GM10266 (cell line): ENCODE results near the gene HTR1E.
"Not testable (repeated sequence)": the region's sequence is repeated elsewhere in the genome, so short reads cannot be mapped to it uniquely, and the experiment has no call there.

Experiments
- DNase-seq: peaks from one replicate; pipeline ENCODE4 v3.0.0; 2012; ENCODE audit errors: extremely low spot score
- TF ChIP-seq, protein P1 (sequence below): IDR thresholded peaks from 2 replicates; pipeline ENCODE4 v1.5.1; 2012; ENCODE audit warnings: mild to moderate bottlenecking, low read depth; ENCODE audit not compliant: control insufficient read depth, insufficient read depth; ENCODE audit errors: missing control alignments

Gene HTR1E, protein sequence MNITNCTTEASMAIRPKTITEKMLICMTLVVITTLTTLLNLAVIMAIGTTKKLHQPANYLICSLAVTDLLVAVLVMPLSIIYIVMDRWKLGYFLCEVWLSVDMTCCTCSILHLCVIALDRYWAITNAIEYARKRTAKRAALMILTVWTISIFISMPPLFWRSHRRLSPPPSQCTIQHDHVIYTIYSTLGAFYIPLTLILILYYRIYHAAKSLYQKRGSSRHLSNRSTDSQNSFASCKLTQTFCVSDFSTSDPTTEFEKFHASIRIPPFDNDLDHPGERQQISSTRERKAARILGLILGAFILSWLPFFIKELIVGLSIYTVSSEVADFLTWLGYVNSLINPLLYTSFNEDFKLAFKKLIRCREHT

DNA sequence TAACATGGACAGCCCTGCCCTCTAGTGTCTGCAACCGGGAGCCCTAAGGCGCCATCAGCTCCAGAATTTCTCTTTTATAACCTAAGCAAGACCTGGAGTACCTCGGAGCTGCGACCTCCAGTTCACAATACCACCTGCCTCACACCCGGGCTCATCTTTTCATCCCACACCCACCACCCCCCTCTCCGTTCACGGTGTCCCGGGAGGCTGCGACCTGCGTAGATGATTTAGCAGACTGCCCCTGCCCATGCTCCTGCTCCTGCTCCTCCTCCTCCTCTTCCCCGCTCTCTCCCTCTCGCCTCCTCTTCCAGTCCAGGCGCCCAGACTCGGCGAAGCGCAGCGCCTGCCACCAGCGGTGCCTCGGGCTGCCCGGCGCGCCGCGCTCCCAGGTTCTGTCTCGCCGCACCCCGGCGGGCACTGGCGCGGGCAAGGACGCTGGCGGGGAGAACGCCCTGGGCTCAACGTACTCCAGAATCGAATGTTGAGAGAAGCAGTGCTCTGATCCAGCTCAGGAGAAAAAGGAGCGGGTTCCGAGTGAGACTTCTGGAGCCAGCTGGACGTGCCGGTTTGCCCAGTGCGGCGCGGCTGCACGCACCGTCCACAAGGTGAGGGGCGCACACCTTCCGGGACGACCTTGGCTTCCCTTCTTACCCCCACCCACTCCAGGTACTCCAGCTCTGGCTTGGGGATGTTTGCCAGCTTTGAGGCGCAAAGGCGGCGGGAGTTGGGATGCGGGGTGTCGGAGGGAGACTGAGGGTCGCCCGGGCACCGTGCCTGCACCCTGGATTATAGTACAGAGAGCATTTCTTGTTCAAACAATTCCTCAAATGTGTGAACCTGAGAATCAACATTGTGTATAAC, at the start of gene HTR1E:
HTR1E (plus strand) TSS at position 310 of the 861 bp plus-strand sequence. CDS start 77,807 bp downstream, outside the sequence.
- TF ChIP-seq, protein P1, sequence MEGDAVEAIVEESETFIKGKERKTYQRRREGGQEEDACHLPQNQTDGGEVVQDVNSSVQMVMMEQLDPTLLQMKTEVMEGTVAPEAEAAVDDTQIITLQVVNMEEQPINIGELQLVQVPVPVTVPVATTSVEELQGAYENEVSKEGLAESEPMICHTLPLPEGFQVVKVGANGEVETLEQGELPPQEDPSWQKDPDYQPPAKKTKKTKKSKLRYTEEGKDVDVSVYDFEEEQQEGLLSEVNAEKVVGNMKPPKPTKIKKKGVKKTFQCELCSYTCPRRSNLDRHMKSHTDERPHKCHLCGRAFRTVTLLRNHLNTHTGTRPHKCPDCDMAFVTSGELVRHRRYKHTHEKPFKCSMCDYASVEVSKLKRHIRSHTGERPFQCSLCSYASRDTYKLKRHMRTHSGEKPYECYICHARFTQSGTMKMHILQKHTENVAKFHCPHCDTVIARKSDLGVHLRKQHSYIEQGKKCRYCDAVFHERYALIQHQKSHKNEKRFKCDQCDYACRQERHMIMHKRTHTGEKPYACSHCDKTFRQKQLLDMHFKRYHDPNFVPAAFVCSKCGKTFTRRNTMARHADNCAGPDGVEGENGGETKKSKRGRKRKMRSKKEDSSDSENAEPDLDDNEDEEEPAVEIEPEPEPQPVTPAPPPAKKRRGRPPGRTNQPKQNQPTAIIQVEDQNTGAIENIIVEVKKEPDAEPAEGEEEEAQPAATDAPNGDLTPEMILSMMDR: peak; percentile 66
- DNase-seq: peak; percentile 72

DNA sequence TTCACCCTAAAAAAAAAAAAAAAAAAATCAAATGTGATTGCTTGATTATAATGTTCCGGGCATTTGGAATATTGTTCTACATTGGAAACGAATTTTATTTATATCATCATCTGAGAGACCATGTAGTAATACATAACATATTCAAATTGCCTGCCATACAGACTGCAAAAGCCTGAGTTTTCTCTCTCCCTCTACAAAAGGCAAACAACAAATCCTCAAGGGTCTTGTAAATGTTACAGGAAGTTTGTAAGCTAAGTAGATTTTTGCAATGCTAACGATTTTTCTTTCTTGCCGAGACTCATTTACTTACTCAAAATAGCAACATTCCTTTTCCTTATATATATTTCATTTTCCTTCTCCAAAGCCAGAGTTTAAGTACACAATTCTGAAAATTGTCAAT, 49.0 kb upstream of the HTR1E start:
- TF ChIP-seq, protein P1: no peak
- no peak for DNase-seq

DNA sequence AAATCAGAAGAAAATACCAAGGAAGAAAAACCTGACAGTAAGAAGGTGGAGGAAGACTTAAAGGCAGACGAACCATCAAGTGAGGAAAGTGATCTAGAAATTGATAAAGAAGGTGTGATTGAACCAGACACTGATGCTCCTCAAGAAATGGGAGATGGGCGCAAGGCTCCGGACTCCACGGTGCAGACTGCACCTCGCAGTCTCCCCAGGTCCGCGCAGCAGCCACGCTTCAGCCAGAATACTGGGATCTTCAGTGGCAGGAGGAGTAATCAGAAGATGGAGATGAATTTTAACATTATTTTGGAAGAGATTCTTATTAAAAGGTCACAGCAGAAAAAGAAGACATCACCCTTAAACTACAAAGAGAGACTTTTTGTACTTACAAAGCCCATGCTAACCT, 40.1 kb upstream of the HTR1E start:
- DNase-seq: not testable (repeated sequence)

DNA sequence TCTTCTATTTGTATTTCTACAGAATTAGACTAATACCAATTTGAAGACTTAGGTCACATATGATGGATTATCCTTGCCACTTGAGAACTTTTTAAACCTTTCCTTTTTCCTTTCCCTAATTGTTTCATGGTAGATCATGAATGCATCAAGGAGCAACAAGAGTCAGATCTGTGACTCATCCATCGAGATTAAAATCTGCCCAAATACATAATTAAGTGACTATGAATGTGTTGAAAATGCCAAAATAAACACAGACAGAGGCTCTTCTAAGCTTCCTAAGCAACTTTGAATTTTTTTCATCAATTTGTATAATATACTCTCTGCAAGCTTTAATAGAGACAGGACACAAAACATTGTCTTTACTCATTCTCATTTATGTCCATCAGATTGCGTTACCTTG, 23.5 kb upstream of the HTR1E start:
- TF ChIP-seq, protein P1: no peak
- DNase-seq: no peak

DNA sequence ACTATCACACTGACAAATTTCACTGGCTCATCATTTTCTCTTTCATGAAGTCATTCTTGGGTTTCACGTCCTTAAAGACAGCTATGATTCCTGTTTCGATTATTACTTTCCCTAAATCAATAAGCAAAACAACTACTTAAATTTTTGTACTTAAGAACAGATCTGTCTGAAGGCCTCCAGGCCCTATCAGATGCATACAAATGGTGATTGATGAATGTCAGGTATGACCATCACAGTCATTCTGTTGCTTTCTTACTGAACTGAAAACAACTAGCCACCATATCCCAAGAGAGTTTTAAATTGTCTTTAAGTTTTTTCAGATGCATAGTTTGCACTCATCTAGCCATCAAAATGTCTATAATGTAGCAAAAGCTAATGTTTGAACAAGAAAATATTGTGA, 20.9 kb upstream of the HTR1E start:
- TF ChIP-seq, protein P1: no peak
- no peak for DNase-seq

DNA sequence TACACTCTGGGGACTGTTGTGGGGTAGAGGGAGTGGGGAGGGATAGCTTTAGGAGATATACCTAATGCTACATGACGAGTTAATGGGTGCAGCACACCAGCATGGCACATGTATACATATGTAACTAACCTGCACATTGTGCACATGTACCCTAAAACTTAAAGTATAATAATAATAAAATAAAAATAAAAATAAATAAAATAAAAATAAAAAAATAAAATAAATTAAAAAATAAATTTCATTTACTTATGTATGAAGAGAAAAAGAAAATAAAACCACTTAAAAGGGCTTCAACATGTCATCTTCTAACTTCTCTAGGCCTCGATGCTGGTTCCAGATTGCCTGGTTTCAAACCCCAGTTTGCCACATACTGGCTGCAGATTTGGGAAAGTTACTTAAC, 10.2 kb upstream of the HTR1E start:
- DNase-seq: not testable (repeated sequence)

DNA sequence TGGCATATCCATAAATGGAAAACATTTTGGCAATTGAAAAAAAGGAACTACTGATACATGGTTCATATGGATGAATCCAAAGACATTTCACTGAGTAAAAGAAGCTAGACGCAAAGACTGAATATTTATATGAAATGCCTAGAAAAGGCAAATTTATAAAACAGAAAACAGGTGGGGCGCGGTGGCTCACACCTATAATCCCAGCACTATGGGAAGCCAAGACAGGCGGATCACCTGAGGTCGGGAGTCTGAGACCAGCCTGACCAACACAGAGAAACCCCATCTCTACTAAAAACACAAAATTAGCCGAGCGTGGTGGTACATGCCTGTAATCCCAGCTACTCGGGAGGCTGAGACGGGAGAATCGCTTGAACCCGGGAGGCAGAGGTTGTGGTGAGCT, 9.5 kb upstream of the HTR1E start:
- not testable (repeated sequence) for DNase-seq

DNA sequence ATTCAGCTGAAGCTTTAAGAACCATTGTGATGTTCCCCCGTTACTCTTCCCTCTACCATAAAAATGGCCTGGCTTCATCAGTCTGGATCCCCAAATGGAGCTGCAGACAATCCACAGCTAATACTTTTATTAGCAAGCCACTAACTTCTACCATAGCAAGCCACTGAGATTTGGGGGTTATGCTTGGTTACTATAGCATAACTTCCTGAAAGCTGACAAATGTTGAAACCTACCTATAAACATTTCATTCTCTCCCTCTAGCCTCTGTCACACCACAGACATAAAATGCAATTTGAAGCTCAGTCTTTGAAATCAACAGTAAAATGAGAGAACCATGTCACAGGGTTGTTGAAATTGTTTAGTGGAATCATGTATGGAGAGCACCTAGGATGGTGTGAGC, 3.0 kb upstream of the HTR1E start:
- DNase-seq: no peak
- TF ChIP-seq, protein P1: no peak
